Globus pallidus (tissue), 1 donor: Measurements from ENCODE around the gene CCDC28A.

ENCODE experiments used
- DNase-seq: peaks from one replicate; pipeline ENCODE4 v3.0.0-alpha.2; 2015; ENCODE audit warnings: low spot score

The CCDC28A gene

DNA sequence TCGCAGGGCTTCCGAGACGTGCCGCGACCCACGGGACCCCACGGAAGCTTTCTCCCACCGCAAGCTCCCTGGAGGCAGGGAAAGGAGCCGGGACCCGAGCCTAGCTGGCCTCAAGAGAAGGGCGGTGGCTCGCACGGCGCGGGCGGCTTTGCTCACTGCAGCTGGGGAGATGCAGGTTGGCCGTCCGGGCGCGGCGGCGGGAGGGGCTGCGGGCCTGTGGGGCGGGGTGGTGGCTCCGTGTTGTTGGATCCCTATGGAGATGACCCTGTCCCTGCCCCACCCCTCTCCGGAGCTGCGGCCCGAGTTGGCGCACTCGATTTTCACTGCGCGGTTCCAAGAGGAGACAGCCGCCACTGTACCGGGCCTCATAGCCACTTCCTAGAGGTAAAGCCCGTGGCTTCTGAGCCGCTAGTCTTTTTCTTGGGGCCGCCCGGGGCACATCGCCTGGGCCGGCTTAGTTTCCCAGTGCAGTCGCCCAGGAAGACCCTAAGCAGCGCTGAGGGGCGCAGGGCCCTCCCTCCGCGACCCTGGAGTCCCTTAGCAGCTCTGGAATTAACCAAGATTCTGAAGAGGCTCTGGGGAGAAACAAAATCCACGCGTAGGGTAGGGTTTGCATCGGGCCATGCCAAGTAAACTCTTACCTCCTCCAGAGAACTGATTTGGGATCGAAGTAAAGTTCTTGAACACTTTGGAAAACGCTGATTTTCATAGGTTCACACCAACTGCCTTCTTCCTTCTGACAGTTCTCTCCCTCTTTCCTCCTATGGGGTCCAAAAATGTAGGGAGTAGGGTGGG lies 22.4 kb downstream of the CCDC28A start, which contains the start of gene ECT2L:
Gene ECT2L (plus strand): TSS at position 279 of the 795 bp plus-strand sequence. CDS start 17,188 bp downstream, outside the sequence.
- DNase-seq, result no peak

DNA sequence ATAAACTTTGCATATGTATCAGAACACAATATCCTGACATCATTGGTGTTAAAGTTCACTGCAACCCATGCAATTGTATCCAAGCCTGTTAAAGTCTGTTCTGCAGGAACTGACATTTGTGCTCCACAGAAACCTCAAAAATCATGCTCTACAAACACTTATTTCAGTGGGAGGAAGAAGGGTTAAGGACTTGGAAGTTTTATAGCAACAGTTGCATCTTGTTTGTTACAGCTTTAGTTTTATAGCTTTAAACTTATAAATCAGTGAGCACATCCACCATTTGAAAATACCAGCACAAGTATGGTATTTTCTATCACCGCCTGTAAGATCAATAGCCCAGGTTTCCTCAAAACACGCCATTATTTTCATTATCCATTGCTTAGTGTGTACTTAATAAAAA lies 23.2 kb downstream of the CCDC28A start:
- DNase-seq, result no peak

DNA sequence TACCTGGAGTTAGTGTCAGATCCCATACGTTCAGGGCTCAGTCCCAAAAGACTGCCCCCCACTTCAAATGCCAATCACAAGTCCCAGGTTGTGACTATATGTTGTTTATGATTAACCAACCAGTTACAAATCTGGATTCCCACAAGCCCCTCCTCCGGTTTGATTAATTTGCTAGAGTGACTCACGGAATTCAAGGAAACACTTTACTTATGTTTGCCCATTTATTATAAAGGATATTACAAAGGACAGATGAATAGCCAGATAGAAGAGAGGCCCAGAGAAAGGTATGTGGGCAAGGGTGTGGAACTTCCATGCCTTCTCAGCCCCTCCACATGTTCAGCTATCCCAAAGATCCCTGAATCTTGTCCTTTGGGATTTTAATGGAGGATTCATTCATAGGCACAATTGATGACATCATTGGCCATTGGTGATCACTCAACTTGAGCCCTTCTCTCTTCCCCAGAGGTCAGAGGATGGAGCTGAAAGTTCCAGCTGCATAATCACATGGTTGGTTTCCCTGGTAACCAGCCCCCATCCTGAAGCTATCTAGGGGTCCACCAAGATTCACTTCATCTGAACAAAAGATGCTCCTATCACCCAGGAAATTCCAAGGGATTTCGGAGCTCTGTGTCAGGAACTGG lies 24.4 kb downstream of the CCDC28A start:
- DNase-seq, result no peak

DNA sequence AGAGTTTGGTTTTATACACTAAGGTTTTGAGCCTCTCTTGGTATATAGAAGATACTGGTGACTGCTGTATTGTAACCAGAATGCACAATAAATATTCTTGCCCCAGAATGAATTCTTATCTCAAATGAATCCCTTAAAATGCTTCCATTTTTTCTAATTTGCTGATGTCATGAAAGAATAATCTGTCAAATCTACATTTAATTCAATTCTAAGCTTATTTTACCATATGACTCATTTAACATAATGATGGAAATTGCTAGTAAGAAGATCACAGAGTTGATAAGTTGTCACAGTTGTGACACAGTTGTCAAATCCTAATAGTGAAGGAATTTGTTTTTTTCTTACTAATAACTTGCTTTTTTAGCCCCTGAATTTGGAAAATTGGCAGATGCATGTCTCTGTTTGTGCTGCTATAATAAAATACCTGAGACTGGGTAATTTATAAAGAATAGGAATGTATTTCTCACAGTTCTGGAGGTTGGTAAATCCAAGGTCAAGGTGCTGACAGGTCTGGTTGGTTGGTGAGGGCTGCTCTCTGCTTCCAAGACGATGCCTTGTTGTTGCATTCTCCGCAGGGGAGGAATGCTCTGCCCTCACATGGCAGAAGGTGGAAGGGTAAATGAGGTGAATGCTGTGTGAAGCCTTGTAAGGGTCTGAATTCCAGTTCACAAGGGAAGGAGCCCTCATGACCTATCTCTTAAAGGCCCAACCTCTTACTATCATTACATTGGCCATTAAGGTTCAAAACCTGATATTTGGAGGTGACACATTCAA lies 27.0 kb downstream of the CCDC28A start:
- DNase-seq, result no peak

DNA sequence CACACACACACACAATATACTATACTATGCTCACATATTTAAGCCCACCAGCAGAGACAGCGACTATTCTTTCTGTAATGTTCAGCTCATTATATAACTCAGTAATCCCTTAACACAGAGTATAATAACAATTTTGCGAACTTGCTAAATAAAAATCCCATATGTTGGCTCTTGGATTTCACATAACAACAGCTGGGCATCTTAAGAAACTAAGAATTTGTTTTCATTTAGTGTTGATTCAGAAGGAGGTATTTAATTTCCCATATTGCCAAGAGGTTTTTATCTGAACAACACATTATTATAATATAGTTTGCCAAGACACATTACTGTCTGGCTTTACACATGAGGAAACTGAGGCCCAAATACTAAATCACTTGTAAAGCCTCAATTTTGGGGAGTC lies 29.8 kb downstream of the CCDC28A start:
- no peak for DNase-seq

DNA sequence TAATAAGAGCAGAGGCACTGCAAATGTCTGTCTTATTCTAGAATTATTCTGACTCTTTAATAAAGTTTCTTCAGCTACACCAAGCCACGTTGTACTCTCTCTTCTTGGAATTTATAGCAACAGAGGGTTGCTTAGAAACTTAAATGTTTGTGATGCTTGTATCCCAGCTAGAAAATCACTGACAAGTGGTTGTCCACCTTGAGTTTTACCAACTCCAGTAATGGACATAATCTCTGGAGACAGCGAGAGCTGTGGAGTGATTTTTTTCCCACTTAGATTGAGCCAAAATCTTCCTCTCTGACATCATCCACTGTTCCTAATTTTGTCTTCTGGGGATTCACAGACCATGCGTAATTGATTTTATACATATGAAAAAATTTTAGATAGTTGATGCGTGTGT lies 30.3 kb downstream of the CCDC28A start:
- no peak for DNase-seq

DNA sequence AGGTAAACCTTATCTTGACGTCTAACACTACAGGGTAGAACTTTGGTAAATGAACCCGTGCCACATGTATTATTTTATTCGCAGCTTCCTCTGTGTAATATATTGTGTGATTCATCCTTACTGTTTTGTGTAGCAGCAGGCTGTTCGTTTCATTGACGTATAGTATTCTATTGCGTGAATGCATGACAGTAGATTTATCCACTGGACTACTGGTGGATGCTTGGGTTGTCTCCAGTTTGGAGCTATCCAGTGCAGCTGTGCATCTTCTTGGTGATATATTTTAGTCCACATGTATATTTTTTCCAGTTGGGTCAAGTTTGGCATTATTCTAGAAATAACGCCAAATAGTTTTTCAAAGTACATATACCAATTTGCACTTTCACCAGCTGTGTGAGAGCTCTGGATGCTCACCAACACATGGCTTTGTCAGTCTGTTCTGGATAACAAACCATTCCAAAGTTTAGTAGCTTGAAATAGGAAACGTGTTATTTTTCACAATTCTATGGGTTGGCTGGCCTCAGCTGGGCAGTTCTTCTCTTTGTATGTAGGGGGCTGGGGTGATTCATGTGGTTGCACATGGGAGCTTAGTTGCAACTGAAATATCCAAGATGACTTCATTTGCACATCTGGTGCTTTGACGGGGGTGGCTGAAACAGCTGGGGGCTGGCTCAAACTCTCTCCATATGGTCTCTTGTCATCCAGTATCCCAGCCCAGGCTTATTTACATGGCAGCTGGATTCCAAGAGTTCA lies 31.6 kb downstream of the CCDC28A start:
- DNase-seq, result no peak

DNA sequence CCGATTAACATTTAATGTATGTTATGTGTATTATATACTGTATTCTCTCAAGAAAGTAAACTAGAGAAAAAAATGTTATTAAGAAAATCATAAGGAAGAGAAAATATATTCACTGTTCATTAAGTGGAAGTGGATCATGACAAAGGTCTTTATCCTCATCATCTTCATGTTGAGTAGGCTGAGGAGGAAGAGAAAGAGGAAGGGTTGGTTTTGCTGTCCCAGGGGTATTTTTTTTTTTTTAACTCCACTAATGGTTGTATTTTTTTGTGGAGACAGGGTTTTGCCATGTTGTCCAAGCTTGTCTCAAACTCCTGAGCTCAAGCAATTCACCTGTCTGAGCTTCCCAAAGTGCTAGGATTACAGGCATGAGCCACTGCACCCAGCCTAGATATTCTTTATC lies 33.3 kb downstream of the CCDC28A start:
- no peak for DNase-seq

DNA sequence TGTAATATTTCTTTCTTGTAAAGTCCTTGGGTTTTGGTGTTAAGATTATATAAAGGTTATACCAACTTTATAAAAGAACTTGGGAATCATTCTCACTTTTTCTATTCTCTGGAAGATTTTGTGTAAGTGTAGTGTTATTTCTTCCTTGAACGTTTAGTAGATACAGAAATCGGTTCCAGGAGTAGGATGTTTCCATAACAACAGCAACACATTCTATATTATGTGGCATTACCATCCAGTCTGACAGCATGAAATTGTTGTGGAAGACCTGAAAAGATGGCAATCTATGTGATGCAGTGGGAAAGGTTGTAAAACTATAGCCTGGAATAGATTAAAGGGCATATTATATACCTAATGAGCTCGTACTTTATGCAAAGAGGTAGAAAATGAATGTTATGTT lies 36.1 kb downstream of the CCDC28A start:
- DNase-seq, result no peak

DNA sequence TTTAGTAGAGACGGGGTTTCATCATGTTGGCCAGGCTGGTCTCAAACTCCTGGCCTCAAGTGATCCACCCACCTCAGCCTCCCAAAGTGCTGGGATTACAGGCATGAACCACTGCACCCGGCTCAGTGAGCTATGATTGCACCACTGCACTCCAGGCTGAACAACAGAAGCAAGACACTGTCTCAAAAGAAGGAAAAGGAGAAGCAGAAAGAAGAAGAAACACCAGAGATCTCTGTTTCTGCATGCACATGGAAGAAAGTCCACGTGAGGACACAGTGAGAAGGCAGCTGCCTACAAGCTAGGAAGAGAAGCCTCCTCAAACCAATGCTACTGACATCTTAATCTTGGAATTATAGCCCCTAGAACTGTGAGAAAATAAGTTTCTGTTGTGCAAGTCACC lies 38.3 kb downstream of the CCDC28A start:
- no peak for DNase-seq

DNA sequence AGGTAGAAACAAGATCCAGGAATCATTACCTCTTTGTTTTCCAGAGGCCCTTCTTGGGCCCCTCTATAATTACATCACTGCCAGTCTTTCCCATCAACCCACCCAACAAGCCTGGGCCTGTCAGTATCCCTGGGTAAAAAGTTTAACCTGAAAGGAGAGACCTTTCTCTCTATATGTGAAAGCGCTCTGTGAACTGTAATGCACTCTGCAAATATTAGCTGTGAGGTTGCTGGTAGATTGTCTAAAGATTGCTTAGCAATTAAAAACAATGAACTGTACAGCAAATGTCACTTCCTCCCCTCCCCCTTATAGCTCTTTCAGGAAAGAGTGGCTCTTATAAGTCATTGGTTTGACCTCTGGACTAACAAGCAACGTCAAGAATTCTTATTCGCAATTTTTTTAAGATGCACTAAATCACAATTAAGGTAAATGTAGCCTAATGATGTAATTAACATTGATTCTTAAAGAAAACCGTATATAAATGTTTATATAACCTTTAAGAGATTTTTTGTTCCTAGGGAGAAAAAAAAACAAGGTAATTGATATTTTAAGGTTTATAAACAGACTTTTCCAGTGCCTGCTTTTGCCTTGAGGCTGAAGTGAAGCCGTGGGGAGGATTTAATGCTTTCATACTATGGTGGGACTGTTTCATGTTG lies 40.7 kb downstream of the CCDC28A start:
- no peak for DNase-seq

DNA sequence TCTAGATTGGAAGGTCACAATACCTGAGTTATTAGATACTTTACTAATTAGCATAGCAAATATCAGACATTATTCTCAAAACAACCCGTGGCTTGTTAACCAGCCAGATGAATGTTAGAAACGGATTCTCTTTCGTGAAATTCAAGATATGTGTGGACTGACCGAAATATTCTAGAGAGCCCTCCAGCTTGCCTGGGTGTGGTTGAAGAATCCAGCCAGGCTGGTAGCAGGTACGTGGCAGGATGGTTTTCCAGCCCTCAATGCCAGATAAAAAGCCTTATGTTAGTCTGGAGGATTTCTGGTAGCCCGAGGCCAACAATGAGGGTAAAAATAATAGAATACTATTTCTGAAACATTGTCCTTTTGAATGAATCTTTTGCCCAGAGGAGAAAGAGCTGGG lies 41.7 kb downstream of the CCDC28A start:
- DNase-seq, result no peak

DNA sequence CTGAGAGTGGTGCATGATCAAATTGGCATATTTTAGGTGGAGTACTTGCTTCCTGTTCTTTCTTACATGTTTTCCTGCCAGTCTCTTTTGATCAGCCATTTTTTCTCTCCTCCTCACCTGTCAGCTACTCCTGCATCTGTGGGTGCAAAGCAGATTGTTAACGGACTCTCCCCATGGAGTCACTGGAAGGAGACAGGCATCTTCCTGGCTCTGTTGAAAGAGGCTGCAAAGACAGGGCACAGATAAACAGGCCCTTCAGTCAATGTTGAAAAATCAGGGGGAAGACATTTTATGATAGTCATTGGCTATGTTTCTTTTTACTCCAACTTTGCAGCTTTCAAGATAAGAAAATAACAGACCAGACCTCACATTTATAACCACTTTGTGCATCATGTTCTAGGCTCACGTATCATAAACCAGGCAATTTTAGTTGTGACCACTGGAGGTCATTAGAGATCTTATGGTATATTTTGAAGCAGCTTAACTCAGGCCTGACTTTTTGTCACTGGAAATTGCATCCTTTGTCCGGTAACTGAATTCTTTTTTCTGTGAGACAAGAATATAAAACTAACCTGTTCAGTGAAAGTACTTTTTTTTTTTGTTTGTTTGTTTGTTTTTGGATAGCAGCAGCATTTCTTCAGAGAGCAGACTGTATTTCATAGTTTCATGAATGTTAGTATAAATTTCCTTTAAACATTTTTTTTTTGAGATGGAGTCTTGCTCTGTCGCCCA lies 42.4 kb downstream of the CCDC28A start:
- DNase-seq, result peak; percentile 64

DNA sequence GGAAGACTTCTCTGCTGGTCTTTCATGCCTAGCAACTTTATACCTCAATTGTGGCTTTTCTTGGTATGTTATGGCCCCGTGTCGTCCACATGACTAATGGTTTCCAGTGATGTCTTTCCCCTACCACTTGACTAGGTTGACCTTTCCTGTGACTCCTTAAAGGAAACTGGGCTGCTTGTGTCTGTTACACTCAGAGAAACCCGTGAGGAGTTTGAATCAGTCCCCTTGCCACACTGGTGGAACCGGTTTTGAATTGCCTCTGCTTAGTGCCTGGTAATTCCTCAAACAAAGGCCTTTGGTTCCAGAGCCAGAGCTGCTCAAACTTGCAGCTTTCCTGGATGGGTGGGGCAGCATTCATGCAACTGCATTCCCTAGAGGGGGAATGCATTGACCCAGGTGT lies 44.2 kb downstream of the CCDC28A start:
- DNase-seq, result no peak

DNA sequence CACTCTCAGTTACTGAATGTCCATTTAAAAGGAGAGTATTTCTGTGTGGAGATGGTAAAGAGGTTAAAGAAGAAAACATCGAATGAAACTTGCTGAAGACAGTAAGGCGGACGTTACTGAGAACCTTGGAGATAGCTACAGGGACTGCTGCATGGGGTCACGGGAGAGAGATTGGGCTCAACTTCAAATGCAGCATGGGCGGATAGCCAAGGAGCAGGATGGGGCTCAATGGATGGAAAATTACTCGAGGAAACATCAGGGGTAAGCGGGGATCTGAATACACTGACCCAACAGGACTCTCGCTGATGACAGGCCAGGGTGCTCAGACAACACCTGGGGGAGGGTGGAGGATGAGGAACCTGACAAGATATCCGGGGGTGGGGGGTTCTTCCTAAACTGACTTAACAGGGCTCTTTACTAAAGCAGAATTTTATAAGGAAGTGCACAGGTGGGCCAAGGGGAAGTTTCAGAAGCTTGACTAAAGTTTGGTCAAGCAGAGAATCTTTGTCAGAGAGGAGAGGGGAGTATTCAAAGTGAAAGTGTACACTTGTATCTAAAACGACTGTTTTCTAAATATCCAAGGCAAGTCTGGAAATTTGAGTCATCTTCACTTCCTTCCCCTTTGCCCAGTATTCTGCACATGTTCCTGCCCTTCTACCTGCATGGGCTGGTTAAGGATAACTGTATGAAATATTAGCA lies 45.1 kb downstream of the CCDC28A start:
- no peak for DNase-seq

DNA sequence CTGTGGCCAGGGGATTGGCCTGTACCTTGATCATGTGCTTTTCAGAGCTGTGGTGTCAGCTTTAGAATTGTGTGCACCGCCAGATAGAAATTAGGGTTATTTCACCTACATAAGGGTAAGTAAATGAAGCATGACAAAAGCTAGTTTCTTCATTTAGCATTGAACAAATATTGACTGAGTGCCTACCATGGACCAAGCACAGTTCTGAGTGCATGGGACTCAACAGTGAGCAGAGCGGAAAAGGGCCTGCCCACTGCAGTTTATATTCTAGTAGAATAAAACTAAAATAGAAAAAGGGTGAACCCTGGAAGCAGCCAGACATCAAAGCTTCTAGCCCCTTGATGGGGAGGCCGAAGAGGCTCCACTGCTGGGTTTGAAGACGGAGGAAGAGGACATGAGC lies 48.0 kb downstream of the CCDC28A start:
- DNase-seq, result no peak

DNA sequence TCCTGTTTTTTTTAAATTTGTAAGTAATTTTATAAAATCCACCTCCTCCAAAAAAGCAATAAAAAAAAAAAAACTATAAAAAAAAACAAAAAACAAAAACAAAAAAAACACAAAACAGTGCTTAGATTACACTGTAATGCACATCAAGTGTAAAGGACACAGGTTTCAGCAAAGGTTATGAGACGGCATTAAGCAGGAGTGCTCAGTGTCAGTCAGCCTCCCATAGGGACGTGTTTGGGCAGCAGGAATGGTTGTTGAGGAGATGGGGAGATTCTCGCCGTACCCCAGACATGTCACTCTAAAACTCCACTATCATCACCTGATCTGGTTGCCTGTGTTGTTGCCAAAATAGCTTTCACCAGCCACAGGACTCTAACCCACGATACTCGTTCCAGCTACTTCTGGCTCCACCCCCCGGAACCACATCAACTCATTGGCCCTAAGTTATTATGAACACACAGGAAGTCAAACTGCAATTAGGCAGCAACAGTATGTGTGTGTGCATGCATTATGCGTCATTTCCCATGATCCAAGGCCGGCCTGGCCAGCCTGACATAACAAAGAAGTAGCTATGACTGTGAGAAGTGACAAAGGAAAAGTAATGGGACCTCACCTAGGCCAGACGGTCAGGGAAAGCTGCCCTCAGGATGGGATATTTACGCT lies 51.0 kb downstream of the CCDC28A start:
- DNase-seq, result no peak

DNA sequence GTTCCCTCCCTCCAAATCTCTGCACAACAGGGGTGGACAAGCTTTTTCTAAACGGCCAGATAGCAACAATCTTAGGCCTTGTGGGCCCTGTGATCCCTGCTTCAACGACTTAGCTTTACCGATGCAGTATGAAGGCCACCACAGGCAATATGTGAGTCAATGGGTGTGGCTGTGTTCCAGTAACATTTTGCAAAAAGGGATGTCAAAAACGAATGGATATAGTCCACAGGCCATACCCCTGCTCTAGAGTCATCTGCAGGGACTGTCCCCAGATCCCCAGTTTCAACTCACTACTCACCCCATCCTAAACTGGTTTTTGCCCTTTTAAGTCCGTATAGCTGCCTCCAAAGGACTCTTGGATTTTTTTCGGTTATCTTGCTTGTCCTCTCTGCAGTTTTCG lies 56.7 kb downstream of the CCDC28A start:
- DNase-seq, result no peak

DNA sequence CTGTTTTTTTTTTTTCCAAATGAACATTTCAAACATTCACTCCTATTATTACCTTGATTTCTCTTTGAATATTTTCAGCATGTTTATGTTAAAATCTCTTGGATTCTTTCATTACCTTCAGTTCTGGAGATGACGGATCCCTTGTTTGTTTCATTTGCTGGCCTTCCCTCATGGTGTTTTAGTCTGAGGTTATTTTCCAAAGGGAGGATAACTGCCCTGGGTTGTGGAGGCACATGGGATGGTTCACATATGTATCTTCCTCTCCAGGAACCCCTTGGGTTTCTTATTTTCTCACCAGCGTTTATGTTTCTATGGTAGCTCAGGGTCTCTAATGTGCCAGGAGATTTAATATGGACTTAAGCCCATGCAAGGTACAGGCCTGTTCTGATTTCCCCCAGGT lies 58.6 kb downstream of the CCDC28A start:
- no peak for DNase-seq
